GM19193 (cell line): ENCODE measurements around the gene ZBTB17.

Source experiments
- POLR2A ChIP-seq: IDR thresholded peaks from 4 replicates; pipeline ENCODE4 v1.6.1; 2011; ENCODE audit not compliant: insufficient read depth, insufficient read length; ENCODE audit errors: extremely low read depth

The ZBTB17 gene

DNA sequence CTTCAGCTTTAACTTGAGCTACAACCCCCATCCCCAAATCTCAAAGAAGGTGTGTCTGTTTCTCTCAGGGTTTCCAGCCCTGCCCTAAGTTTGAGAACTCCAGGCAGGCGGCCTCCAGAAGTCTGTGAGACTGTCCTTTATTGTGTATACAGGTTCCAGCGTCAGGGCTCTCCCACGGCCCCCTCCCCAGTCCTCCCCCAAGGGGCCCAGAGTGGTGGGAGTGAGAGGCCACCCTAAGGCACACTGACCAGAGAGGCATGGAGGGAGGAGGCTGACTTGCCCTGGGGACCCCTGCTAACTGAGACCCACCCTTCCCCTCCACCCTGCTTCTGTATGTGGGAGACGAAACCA is 38.0 kb upstream of the ZBTB17 start:
- no peak for TF ChIP-seq POLR2A

GRCh38 chr1:16013220-16013907 is 37.5 kb upstream of the ZBTB17 start:
- TF ChIP-seq POLR2A: no peak

DNA sequence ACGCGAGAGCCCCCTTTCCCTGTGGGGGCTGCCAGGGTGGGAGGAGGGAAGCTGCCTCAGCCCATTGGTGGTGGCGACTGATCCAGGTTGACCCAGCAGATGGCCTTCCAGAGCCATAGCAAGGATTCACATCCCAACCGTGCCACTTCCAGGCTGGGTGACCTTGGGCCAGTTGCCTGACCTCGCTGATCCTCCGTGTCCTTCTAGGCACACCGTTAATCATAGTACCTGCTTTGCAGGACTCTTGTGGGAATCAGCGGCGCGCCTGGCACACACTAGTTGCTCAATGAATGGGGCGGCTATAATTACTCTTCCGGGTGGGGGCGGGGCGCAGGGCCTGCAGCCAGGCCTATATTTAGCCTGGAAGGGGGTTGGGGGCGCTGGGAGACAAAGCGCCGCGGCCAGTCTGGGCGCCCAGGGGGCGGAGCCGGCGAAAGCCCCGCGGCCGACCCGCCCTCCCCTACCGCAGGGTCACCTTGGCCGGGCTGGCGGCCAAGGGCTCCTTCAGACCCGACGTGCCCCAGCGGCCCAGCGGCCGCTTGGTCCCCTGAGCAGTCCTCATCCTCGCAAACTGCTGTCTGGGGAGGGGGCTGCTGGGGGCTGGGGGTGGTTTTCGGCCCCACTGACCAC is 36.8 kb upstream of the ZBTB17 start:
- no peak for TF ChIP-seq POLR2A

DNA sequence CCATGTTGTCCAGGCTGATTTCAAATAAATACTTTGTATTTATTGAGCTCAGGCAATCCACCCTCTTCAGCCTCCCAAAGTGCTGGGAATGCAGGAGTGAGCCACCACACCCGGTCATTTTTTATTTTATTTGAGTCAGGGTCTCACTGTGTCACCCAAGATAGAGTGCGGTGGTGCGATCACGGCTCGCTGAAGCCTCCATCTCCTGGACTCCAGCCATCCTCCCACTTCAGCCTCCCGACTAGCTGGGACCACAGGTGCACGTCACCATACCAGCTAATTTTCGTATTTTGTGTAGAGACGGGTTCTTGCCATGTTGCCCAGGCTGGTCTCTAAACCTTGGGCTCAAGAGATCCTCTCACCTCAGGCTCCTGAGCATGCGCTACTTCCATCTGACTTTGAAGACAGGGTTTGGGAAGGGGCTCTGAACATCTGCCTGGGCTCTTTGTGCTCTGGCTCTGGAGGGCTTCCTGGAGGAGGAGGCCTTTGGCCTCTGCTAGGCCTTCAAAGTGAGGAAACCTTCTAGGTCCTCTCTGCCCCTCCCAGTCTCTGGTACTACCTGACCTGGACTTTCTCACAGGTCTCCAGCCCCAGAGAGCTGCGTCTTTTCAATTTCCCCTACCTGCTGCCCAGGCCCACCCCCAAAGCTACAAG is 36.2 kb upstream of the ZBTB17 start:
- no peak for TF ChIP-seq POLR2A

DNA sequence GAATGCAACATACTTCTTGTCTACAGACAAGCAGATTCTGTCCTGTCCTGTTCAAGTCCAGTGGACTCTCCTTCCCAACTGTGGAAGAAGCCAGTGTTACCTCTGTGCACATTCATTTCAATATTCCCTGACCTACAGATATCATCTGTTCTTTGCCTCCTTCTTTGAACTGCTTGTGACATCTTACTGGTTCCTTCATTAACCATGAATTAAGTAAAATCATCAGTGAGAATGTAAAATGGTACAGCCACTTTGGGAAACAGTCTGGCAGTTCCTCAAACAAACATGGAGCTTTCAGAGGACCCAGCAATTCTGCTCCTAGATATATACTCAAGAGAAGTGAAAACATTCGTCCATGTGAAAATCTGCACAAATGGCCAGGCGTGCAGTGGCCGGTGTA is 34.9 kb upstream of the ZBTB17 start:
- TF ChIP-seq POLR2A: no peak

GRCh38 chr1:16009678-16010077 is 33.8 kb upstream of the ZBTB17 start:
- no peak for TF ChIP-seq POLR2A

GRCh38 chr1:16009030-16009460 is 33.1 kb upstream of the ZBTB17 start:
- no peak for TF ChIP-seq POLR2A

GRCh38 chr1:16007671-16008341 is 31.9 kb upstream of the ZBTB17 start:
- no peak for TF ChIP-seq POLR2A

GRCh38 chr1:16006552-16007485 is 30.9 kb upstream of the ZBTB17 start:
- TF ChIP-seq POLR2A: no peak

- TF ChIP-seq POLR2A: no peak
Observed at GRCh38 chr1:16006010-16006409, 30.1 kb upstream of the ZBTB17 start.

DNA sequence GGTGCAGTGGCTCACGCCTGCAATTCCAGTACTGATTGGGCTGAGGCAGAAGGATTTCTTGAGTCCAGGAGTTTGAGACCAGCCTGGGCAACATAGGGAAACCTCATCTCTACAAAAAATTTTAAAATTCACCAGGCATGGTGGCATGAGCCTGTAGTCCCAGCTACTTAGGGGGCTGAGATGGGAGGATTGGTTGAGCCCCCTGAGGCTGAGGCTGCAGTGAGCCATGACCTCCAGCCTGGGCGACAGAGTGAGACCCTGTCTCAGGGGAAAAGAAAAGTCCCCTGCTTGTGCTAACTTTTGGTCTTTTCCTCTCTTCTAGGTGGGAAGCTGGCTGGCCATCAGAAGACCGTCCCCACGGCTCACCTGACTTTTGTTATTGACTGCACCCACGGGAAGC is 29.7 kb upstream of the ZBTB17 start:
- no peak for TF ChIP-seq POLR2A

GRCh38 chr1:15998929-15999328 is 23.0 kb upstream of the ZBTB17 start:
- no peak for TF ChIP-seq POLR2A

DNA sequence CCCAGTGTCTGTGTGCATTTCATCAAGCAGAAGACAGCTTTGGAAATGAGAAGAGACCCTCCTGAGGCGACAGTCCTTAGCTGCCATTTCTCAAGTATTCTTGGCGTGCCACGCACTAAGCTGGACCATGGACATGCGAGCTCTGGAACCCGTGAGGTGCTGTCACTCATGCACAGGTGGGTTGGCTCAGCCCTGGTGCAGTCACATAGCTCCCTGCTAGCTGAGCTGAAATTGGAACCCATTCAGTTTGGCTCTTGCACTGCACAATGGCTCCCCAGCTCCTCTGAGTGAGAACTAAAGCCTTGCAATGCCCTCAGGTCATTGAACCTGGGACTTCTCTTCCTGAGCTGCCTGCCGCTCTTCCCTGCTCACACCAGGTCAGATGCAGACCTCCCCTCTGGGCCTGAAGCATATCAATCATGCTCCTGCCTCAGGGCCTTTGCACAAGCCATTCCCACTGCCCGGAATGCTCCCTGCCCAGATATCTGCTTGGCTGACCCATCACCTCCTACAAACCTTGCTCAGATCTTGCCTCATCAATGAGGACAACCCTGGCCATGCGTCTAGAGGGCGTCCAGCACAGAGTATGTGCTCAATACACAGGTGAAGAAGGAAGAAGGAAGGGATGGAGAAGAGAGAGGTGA is 21.9 kb upstream of the ZBTB17 start:
- TF ChIP-seq POLR2A: no peak

DNA sequence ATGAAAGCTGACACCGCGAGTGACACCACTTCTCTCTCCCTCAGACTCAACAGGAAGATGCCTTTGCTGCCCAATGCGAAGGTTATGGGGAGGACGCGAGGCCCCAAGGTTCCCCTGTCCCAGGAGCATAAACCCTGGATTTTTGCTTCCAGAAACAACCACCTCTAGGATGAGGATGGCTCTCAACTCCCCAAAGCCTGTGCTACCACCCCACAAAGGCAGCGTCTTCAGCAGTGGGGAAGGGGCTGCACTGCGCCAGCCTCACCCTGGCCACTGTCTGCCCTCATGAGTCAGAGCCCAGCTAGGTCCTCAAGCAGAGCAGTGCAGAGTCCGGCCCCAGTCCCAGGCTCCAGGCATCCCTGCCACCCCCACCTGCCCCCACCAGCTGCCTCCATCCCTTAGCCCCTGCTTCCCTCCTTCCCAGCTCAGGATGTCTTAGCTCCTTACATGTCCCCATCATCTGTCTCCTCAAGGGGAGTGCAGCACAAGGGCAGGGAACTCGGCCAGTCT is 21.2 kb upstream of the ZBTB17 start:
- TF ChIP-seq POLR2A: no peak
